GM12892 (cell line): Measurements from ENCODE around the gene CIB1.

Experiments used
- DNase-seq: peaks from one replicate; pipeline ENCODE4 v3.0.0; 2011; ENCODE audit not compliant: insufficient read length
- FAIRE-seq: peaks from 2 replicates; lab custom pipeline; 2011; peaks lifted over from hg19 to GRCh38; lab: Jason Lieb, UNC
- POLR2A ChIP-seq: IDR thresholded peaks from 2 replicates; pipeline ENCODE4 v1.6.1; 2011; ENCODE audit warnings: low read depth, low read length, control low read depth
- POLR2AphosphoS5 ChIP-seq: IDR thresholded peaks from 2 replicates; pipeline ENCODE4 v1.6.1; 2011; ENCODE audit warnings: low read depth, low read length, control low read depth
- TAF1 ChIP-seq: IDR thresholded peaks from 2 replicates; pipeline ENCODE4 v1.6.1; 2011; ENCODE audit warnings: low read depth, mild to moderate bottlenecking, control low read depth, low read length, borderline replicate concordance

Gene CIB1

GRCh38 chr15:90225047-90225446, 8.7 kb downstream of the CIB1 start:
- no peak for FAIRE-seq
- DNase-seq = no peak
- TF ChIP-seq POLR2A (no peak), POLR2AphosphoS5 (no peak), TAF1 (no peak)

GRCh38 chr15:90223441-90224165, 10.1 kb downstream of the CIB1 start:
- no peak for FAIRE-seq

GRCh38 chr15:90222547-90222946, 11.2 kb downstream of the CIB1 start:
- TF ChIP-seq TAF1 (no peak), POLR2AphosphoS5 (no peak), POLR2A (no peak)
- FAIRE-seq (no peak), DNase-seq (no peak)

More at GRCh38 chr15:90223441-90224165, 10.1 kb downstream of the CIB1 start:
- TF ChIP-seq TAF1 = no peak
- no peak for DNase-seq

GRCh38 chr15:90221246-90221900, 12.4 kb downstream of the CIB1 start:
- no peak for FAIRE-seq
- DNase-seq = peak; percentile 58
- TF ChIP-seq POLR2AphosphoS5 (no peak), POLR2A (no peak), TAF1 (no peak)

GRCh38 chr15:90219421-90220141, 14.2 kb downstream of the CIB1 start:
- TF ChIP-seq TAF1 (no peak), POLR2A (no peak), POLR2AphosphoS5 (no peak)
- peak; percentile 73 for DNase-seq
- FAIRE-seq = peak; percentile 9

GRCh38 chr15:90217671-90218394, 15.9 kb downstream of the CIB1 start:
- DNase-seq (no peak), FAIRE-seq (no peak)
- TF ChIP-seq POLR2A (no peak), POLR2AphosphoS5 (no peak), TAF1 (no peak)

GRCh38 chr15:90214553-90215196, 19.1 kb downstream of the CIB1 start:
- TF ChIP-seq TAF1 = no peak
- DNase-seq (no peak), FAIRE-seq (no peak)

- no peak for FAIRE-seq
- TF ChIP-seq POLR2AphosphoS5 (no peak), TAF1 (no peak), POLR2A (no peak)
- DNase-seq = no peak
These were observed 19.9 kb downstream of the CIB1 start for GRCh38 chr15:90213818-90214204.

GRCh38 chr15:90213122-90213817, 20.5 kb downstream of the CIB1 start:
- no peak for TF ChIP-seq POLR2AphosphoS5
- DNase-seq (no peak), FAIRE-seq (no peak)

- TF ChIP-seq POLR2A (no peak), POLR2AphosphoS5 (no peak), TAF1 (no peak)
- FAIRE-seq (no peak), DNase-seq (no peak)
These were observed 21.3 kb downstream of the CIB1 start for GRCh38 chr15:90212221-90213098.
